HG03520 (cell line): ENCODE data around the gene CANT1.

Experiments used
- ATAC-seq: cut with Tn5 transposase; IDR thresholded peaks from one replicate; pipeline ENCODE4 v1.9.1; 2021; ENCODE audit warnings: mild to moderate bottlenecking, moderate library complexity; ENCODE audit not compliant: unreplicated experiment

CANT1 gene

GRCh38 chr17:78998311-78999055, 11.1 kb downstream of the CANT1 start:
- ATAC-seq: no peak

- no peak for ATAC-seq
Observed at GRCh38 chr17:78997881-78998280, 11.7 kb downstream of the CANT1 start.

GRCh38 chr17:78997231-78997741, 12.3 kb downstream of the CANT1 start:
- no peak for ATAC-seq

GRCh38 chr17:78996781-78997201, 12.8 kb downstream of the CANT1 start:
- ATAC-seq: no peak

- no peak for ATAC-seq
Observed at GRCh38 chr17:78995761-78996451, 13.7 kb downstream of the CANT1 start.

GRCh38 chr17:78995022-78995760, 14.4 kb downstream of the CANT1 start:
- ATAC-seq: no peak

- ATAC-seq: no peak
Observed at GRCh38 chr17:78993981-78994671, 15.4 kb downstream of the CANT1 start.

GRCh38 chr17:78993241-78993956, 16.2 kb downstream of the CANT1 start:
- no peak for ATAC-seq

GRCh38 chr17:78992542-78993212, 16.9 kb downstream of the CANT1 start:
- no peak for ATAC-seq

- no peak for ATAC-seq
Observed at GRCh38 chr17:78991906-78992532, 17.5 kb downstream of the CANT1 start.

- no peak for ATAC-seq
Observed at GRCh38 chr17:78991017-78991738, 18.4 kb downstream of the CANT1 start.

GRCh38 chr17:78990349-78991016, 19.1 kb downstream of the CANT1 start:
- no peak for ATAC-seq

GRCh38 chr17:78988152-78988551, 21.4 kb downstream of the CANT1 start:
- ATAC-seq: no peak

GRCh38 chr17:78986649-78987328, 22.8 kb downstream of the CANT1 start:
- no peak for ATAC-seq

GRCh38 chr17:78986048-78986648, 23.4 kb downstream of the CANT1 start:
- no peak for ATAC-seq

GRCh38 chr17:78985395-78985794, 24.2 kb downstream of the CANT1 start:
- ATAC-seq: no peak
